ENCODE measurements around the gene RBPJL. TPM values are rescaled to one million over a fixed set of nuclear protein-coding genes. Genes with fewer than 3 reads are reported as not detected.

Gene RBPJL
- total and polyA plus RNA-seq, 2 of the 13 experiments (the other 11 are each of a cell fraction or from before 2014, with no cell fraction given), result not detected

DNA sequence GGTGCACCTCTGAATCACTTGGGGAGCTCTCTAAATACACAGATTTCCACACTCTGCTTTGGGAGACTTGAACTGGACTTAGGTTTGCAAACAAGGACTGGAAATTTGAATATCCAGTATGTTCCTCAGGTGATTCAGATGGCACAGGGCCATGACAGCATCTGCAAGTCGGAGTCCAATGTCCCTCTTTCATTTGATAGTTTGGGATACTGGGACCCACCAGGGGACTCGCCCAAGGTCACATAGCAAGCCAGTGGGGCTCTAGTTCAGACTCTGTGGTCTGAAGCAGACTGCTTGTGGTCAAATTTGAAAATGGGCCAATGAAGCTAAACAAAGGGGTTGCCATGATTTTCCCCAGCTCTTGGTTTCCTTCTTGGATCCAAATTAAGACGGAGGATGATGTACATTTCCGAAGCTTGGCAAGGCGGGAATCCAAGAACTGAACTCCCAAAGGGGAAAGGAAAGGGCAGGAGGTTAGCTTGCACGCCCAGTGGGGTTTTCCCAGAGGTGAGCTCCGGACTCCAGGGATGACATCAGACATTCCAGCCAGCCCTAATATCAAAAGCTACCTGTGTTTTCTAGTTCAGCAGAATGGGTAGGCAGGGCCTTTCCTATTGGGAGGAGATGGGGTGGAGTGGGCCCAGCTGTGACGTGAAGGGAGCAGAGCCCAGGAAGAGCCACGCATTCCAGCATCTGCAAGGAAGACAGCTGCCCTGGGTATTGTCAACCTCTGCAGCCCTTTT is 52.9 kb downstream of the RBPJL start (continued):
- TF ChIP-seq ZNF790 (CRISPR knock-in tag; IDR thresholded peaks at IDR 0.05; ENCODE audit: borderline replicate concordance) (no peak), ZNF550 (CRISPR knock-in tag; IDR thresholded peaks at IDR 0.05; ENCODE audit: borderline replicate concordance) (no peak), MAFF (IDR thresholded peaks at IDR 0.05; ENCODE audit: low read depth, low read length) (no peak), ZNF33A (CRISPR knock-in tag; IDR thresholded peaks at IDR 0.05; ENCODE audit: borderline replicate concordance) (no peak), CEBPB (IDR thresholded peaks at IDR 0.05; ENCODE audit: borderline replicate concordance, low read depth, low read length) (0 out of 2 replicates have a peak, but pooled peaks have one; percentile 8), RCOR2 (CRISPR knock-in tag; IDR thresholded peaks at IDR 0.05) (no peak), POLR2A (IDR thresholded peaks at IDR 0.05; ENCODE audit: insufficient read depth in 1 of 2, low read depth in 2 of 2, low read length in 2 of 2) (peak in 1 of 2 experiments; percentile 58; a peak in 2 of 4 replicates), KDM3A (CRISPR knock-in tag; IDR thresholded peaks at IDR 0.05; ENCODE audit: low read depth) (0 out of 2 replicates have a peak, but pooled peaks have one; percentile 9), CBX2 (IDR thresholded peaks at IDR 0.05; ENCODE audit: low read depth, low read length) (no peak), CBX2 (CRISPR knock-in tag; IDR thresholded peaks at IDR 0.05; ENCODE audit: low read depth) (no peak), JUNB (CRISPR knock-in tag; IDR thresholded peaks at IDR 0.05; ENCODE audit: borderline replicate concordance) (no peak; the same call in 1 of the 2 replicates), ETV5 (CRISPR knock-in tag; IDR thresholded peaks at IDR 0.05; ENCODE audit: borderline replicate concordance) (peak; percentile 25; the same call in 1 of the 2 replicates), POLR2AphosphoS5 (IDR thresholded peaks at IDR 0.05; ENCODE audit: low read depth, low read length) (0 out of 2 replicates have a peak, but pooled peaks have one; percentile 3), ATF1 (CRISPR knock-in tag; IDR thresholded peaks at IDR 0.05) (peak; percentile 58; the same call in 1 of the 2 replicates), ZNF678 (CRISPR knock-in tag; IDR thresholded peaks at IDR 0.05) (no peak)
- TF ChIP-seq, protein P1, sequence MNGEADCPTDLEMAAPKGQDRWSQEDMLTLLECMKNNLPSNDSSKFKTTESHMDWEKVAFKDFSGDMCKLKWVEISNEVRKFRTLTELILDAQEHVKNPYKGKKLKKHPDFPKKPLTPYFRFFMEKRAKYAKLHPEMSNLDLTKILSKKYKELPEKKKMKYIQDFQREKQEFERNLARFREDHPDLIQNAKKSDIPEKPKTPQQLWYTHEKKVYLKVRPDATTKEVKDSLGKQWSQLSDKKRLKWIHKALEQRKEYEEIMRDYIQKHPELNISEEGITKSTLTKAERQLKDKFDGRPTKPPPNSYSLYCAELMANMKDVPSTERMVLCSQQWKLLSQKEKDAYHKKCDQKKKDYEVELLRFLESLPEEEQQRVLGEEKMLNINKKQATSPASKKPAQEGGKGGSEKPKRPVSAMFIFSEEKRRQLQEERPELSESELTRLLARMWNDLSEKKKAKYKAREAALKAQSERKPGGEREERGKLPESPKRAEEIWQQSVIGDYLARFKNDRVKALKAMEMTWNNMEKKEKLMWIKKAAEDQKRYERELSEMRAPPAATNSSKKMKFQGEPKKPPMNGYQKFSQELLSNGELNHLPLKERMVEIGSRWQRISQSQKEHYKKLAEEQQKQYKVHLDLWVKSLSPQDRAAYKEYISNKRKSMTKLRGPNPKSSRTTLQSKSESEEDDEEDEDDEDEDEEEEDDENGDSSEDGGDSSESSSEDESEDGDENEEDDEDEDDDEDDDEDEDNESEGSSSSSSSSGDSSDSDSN (CRISPR knock-in tag; IDR thresholded peaks at IDR 0.05), result no peak
- TF ChIP-seq, protein P2, sequence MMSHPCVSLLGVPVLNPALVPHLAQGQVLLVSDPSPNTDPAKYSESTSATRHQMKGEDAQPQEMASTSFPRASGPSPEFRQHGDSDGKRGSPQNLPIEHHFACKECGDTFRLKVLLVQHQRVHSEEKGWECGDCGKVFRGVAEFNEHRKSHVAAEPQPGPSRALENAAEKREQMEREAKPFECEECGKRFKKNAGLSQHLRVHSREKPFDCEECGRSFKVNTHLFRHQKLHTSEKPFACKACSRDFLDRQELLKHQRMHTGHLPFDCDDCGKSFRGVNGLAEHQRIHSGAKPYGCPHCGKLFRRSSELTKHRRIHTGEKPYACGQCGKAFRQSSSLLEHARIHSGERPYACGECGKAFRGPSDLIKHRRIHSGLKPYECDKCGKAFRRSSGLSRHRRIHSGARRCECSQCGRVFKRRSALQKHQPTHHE (CRISPR knock-in tag; IDR thresholded peaks at IDR 0.05; ENCODE audit: borderline replicate concordance), result no peak
- TF ChIP-seq, protein P3, sequence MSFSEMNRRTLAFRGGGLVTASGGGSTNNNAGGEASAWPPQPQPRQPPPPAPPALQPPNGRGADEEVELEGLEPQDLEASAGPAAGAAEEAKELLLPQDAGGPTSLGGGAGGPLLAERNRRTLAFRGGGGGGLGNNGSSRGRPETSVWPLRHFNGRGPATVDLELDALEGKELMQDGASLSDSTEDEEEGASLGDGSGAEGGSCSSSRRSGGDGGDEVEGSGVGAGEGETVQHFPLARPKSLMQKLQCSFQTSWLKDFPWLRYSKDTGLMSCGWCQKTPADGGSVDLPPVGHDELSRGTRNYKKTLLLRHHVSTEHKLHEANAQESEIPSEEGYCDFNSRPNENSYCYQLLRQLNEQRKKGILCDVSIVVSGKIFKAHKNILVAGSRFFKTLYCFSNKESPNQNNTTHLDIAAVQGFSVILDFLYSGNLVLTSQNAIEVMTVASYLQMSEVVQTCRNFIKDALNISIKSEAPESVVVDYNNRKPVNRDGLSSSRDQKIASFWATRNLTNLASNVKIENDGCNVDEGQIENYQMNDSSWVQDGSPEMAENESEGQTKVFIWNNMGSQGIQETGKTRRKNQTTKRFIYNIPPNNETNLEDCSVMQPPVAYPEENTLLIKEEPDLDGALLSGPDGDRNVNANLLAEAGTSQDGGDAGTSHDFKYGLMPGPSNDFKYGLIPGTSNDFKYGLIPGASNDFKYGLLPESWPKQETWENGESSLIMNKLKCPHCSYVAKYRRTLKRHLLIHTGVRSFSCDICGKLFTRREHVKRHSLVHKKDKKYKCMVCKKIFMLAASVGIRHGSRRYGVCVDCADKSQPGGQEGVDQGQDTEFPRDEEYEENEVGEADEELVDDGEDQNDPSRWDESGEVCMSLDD (CRISPR knock-in tag; IDR thresholded peaks at IDR 0.05; ENCODE audit: borderline replicate concordance), result peak; percentile 99

All from HepG2 (cell line).